ENCODE results near the gene UROD.
"Not testable (repeated sequence)": the region's sequence is repeated elsewhere in the genome, so short reads cannot be mapped to it uniquely, and the experiment has no call there.

The UROD gene

DNA sequence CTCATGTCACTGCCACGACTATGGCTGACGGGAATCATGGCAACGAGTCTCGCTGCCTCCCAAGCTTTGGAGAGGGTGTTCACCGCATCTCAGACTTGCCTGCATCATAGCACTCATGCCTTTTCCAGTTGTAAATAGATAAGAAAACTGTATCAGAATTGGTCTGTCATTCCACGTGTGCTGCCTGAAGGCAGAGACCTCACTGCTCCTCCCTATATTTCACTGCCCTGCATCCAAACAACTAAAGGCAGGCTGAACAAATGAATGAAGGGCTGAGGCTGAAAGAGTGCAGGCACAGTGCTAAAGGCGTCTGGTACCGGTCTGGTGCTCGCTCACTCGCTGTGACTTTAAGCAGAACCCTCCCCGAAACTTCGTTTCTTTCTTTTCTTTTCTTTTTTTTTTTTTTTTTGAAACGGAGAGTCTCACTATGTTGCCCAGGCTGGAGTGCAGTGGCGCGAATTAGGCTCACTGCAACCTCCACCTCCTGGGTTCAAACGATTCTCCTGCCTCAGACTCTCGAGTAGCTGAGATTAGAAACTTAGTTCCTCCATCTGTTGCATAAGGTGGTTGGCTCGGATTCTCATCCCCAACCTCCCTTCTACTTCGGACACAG is 26.2 kb upstream of the UROD start:
- H3K27ac ChIP-seq = peak overlapping the region; percentile 50 to 81

DNA sequence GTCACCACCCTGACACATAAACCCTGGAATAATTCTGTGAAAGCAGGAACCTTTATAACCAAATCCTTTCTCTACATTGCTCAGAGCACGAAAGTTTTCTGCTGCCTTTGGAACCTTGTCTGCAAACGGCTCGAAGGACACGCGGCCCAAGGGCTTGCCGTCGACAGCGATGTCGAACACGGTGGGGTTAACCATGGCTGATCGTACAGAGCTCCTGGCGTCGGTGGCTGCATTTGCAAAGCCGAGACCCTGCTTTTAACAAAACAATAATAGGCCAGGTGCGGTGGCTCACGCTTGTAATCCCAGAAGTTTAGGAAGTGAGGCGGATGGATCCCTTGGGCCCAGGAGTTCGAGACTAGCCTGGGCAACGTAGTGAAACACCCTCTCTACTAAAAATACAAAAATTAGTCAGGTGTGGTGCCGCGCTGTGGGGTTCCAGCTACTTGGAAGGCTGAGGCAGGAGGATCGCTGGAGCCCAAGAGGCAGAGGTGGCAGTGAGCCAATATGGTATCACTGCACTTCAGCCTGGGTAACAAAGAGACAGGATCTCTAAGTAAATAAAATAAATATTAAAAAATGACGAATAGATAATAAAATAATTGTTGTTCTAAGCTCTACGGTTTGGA is 23.4 kb upstream of the UROD start:
- DNase-seq (ENCODE audit: low spot score) = peak; percentile 67
- TF ChIP-seq, protein P1, sequence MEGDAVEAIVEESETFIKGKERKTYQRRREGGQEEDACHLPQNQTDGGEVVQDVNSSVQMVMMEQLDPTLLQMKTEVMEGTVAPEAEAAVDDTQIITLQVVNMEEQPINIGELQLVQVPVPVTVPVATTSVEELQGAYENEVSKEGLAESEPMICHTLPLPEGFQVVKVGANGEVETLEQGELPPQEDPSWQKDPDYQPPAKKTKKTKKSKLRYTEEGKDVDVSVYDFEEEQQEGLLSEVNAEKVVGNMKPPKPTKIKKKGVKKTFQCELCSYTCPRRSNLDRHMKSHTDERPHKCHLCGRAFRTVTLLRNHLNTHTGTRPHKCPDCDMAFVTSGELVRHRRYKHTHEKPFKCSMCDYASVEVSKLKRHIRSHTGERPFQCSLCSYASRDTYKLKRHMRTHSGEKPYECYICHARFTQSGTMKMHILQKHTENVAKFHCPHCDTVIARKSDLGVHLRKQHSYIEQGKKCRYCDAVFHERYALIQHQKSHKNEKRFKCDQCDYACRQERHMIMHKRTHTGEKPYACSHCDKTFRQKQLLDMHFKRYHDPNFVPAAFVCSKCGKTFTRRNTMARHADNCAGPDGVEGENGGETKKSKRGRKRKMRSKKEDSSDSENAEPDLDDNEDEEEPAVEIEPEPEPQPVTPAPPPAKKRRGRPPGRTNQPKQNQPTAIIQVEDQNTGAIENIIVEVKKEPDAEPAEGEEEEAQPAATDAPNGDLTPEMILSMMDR (IDR thresholded peaks at IDR 0.05) = no peak
- no peak overlapping the region for H3K27ac ChIP-seq
- no peak overlapping the region for H3K4me3 ChIP-seq

More for the DNA sequence above, 26.2 kb upstream of the UROD start:
- no peak for DNase-seq (ENCODE audit: low spot score)
- TF ChIP-seq, protein P1 (IDR thresholded peaks at IDR 0.05) = no peak
- peak overlapping the region; percentile 95 for H3K4me3 ChIP-seq

DNA sequence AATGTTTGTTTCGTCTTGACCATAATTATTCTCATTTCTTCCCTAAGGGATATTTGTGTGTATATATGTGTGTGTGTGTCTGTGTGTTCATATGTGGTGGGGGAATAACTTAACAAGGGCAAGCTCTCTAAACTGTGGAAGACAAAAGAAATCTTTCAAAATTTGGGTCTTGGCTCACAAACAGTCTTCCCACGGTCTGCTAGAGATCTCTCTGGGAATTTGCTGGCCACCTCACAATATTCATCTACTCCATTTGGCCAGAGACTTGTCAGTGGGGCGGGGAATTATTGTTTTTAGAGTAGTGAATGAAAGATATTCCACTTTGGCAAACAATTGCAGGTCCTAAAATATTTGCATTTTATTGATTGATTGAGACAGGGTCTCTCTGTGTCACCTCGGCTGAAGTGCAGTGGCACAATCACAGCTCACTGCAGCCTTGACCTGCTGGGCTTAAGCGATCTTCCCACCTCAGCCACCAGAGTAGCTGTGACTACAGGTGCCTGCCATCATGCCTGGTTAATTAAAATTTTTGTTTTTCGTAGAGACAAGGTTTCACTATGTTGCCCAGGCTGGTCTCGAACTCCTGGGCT is 17.6 kb upstream of the UROD start:
- H3K27ac ChIP-seq = no peak overlapping the region
- TF ChIP-seq, protein P1 (IDR thresholded peaks at IDR 0.05) = no peak
- no peak for DNase-seq (ENCODE audit: low spot score)
- no peak overlapping the region for H3K4me3 ChIP-seq

DNA sequence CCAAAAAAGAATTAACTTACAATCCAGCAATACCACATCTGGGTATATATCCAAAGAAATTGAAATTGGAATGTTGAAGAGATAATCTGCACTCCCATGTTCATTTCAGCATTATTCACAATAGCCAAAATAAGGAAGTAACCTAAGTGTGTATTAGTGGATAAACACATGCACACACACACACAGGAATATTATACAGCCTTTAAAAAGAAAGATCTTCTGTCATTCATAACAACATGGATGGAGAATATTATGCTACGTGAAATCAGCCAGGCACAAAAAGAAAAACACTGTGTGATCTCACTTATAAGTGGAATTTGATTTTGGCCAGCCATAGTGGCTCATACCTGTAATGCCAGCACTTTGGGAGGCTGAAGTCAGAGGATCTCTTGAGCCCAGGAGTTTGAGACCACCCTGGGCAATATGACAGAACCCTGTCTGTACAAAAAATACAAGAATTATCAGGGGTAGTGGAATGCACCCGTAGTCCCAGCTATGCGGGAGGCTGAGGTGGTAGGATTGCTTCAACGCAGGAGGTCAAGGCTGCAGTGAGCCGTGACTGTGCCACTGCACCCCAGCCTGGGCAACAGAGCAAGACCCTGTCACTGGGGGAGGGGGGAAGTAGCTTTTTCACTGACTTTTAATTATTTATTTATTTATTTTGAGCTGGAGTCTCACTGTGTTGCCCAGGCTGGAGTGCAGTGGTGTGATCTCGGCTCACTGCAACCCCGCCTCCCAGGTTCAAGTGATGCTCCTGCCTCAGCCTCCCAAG is 16.4 kb upstream of the UROD start:
- H3K27ac ChIP-seq = no peak overlapping the region
- TF ChIP-seq, protein P1 (IDR thresholded peaks at IDR 0.05) = no peak
- peak; percentile 8 for DNase-seq (ENCODE audit: low spot score)

DNA sequence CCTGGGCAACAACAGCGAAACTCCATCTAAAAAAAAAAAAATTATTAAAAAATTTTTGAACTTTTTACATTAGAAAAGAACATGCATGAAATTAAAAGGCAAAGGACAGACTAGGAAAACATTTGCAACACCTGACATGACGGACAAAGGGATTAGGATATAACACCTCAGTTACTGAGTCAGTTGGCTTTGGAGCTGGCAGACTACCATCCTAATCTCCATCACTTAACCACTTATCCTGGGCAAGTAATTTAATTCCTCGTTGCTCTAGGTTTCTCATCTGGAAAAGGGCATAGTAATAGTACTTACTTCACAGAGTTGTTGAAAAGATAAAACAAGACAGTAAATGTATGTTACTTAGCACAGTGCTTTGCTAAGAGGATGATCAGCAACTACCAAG is 12.8 kb upstream of the UROD start:
- TF ChIP-seq, protein P1 (IDR thresholded peaks at IDR 0.05) = no peak
- Histone ChIP-seq H3K4me3 (no peak overlapping the region), H3K27ac (no peak overlapping the region)
- DNase-seq (ENCODE audit: low spot score) = no peak

More for the DNA sequence above, 16.4 kb upstream of the UROD start:
- no peak overlapping the region for H3K4me3 ChIP-seq

DNA sequence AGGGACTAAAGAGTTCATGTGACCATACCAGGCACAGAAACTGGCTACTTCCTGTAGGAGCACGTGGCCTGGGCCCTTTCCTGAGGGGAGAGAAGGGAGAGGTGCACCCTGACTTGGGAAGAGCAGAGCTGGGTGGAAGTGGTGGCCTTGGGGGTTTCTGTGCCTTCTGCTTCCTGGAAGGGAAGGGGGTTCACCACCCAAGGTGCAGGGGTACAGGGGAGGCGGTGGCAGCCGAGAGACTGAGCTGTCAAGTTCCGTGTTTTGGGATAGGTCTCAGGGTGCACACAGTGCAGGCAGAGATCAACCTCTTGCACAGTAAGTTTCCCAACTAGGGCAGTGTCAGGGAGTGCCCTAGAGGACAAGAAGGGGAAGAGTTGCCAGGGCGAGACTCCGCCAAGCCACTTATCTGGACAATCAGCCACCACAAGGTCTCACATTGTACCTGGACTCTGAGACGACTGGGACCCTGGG is 11.0 kb upstream of the UROD start:
- TF ChIP-seq, protein P1 (IDR thresholded peaks at IDR 0.05) = no peak
- Histone ChIP-seq H3K27ac (peak overlapping the region in 1 of 2 donors; percentile 32), H3K4me3 (no peak overlapping the region)
- no peak for DNase-seq (ENCODE audit: low spot score)

DNA sequence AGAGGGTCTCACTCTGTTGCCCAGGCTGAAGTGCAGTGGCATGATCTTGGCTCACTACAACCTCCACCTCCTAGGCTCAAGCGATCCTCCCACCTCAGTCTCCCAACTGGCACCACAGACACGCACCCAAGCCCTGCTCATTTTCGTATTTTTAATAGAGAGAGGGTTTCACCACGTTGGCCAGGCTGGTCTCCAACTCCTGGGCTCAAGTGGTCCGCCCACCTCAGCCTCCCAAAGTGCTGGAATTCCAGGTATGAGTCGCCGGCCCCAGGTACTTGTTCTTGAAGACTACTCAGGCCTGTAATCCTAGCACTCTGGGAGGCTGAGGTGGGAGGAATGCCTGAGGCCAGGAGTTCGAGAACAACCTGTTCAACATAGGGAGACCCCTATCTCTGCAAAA is 10.5 kb upstream of the UROD start:
- H3K4me3 ChIP-seq; H3K27ac ChIP-seq; DNase-seq (ENCODE audit: low spot score): not testable (repeated sequence)

All from coronary artery (tissue), 2 donors.